HG03575 (cell line): ENCODE data around the gene MCC.
"Not testable (repeated sequence)": the region's sequence is repeated elsewhere in the genome, so short reads cannot be mapped to it uniquely, and the experiment has no call there.

ENCODE experiments used
- ATAC-seq: cut with Tn5 transposase; IDR thresholded peaks from one replicate; pipeline ENCODE4 v1.9.1; 2021; ENCODE audit not compliant: unreplicated experiment, insufficient number of reproducible peaks, low FRiP score; ENCODE audit errors: extremely low read depth

The MCC gene

DNA sequence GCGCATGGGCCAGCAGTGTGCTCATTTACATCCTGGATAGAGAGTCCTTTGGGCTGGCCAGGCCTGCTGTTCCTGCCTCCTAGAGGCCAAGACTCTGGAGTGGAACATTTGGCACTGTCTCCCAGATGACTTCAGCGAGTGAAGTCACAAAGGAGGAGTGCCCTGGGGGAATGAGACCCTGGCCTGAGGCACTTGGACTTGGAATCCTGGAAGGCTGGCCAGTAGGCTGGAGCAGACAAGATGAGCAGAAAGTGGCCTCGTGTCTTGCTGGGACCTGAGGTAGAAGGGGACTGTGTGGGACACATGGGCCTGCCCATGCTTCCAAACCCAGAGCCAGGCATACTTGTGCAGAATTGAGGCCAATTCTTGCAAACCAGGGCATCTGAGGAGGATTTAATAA, 53.4 kb downstream of the MCC start, which contains the start of gene TSSK1B:
TSSK1B (minus strand) TSS at position 101 of the 400 bp plus-strand sequence. CDS start 150 bp downstream, outside the sequence.
- no peak for ATAC-seq

DNA sequence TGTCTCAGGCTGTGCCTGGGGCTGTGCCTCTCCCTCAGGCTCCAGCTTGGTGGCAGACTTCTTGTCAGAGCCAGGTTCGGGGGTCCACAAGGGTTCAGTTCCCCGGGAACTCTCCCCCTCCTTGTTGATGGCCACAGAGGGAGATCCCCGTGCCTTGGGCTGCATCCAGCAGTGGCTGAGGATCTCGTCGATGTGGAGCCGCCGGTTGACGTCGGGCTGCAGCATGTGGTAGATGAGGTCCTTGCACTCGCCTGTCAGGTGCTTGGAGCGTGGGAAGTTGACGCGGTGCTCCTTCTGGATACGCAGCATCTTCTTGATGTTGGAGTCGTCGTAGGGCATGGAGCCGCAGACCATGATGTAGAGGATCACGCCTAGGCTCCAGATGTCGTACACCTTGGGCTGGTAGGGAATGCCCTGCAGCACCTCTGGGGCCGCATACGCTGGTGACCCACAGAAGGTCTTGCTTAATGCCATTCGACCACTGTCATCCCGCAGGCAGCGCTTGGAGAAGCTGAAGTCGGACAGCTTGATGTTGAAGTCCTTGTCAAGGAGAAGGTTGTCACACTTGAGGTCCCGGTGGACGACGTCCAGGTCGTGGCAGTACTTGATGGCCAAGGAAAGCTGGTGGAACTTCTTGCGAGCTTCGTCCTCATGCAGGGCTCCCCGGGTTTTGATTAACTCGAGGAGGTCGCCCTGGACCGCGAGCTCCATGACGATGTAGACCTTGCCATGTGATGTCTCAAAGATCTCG, 54.2 kb downstream of the MCC start:
- no peak for ATAC-seq

DNA sequence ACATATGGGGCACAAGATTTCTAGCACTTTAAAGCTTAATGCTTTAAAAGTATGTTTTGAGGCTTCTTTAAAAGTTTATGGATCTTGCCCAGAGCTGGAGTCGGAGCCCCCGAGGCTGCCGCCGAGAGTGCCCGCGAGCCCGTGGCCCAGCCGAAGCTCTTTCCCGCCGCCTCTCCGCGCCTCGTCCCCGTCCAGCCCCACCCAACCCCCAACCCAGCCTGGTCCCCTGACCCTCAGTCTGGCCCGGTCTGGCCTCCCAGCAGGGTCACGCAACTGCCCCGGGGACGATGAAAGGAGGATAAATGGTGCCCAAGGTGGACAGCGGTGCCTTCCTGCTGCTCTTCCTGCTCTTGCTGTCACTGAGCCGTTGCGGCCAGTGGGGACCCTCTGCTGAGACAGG, 55.2 kb downstream of the MCC start:
- no peak for ATAC-seq

DNA sequence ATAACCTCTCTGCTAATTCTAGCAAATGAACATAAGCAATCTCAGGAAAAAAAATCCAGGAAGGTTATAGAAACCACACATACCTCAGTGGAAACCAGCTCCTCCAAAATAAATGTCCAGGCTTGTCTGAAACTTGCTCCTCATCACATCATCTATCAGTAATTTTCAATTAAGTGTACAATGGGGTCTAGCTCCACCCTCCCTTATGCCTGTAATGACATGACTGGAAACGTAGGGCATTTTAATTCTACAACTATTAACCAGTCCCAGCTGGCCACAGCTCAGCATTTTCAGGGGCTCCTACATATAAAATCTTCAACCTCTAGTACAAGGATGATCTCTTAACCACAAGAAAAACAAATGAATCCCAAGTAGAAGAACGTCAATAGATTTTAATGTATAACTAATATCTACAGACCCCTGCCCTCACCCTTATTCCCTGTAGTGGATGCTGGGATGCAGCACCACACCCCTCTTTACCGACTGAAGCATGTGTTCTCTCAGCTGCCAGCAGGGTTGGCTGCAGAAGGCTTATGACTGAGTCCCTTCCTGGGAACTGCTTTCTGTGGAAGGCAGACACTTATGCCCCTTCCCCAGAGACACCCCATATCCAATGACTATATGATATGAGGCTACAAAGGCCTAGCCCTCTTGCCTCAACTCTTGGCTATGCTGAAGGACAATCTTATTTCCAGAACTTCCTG, 60.2 kb downstream of the MCC start:
- ATAC-seq = no peak

DNA sequence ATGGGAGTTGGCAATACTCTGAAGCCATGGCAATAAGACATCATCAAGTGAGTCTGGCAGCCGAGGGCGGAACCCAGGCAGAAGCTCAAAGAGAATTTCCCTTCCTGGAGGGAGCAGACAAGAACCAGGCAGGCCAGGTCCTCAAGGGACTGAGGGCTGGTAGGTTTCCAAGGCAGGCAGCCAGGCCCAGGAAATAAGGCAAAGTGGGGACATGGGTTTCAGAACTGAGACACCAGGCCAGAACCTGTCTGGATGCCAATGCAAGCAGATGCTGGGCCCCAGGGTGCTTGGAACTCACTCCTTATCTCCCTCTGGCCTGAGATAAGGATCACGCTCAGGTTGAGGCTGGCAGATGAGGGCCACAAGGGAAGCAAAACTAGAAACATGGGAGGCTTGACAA, 62.3 kb downstream of the MCC start:
- no peak for ATAC-seq

DNA sequence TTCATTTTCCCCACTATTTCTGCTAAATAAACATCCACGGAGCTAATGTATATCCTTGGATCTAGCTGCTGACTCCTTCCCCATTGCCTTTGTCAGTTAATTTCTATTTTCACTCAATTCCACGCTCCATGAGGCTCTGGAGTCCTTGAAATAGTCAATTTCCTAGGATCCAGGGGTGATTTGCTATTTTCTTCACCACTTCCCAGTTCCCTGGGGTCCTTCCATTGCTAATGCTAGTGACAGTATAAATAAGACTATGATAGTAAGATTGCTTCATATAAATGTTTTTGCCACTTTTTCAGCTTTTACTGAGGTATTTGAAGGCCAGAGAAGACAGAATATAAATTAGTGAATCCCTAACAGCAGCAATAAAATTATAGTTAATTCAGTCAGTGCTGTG, 66.6 kb downstream of the MCC start:
- ATAC-seq = no peak

DNA sequence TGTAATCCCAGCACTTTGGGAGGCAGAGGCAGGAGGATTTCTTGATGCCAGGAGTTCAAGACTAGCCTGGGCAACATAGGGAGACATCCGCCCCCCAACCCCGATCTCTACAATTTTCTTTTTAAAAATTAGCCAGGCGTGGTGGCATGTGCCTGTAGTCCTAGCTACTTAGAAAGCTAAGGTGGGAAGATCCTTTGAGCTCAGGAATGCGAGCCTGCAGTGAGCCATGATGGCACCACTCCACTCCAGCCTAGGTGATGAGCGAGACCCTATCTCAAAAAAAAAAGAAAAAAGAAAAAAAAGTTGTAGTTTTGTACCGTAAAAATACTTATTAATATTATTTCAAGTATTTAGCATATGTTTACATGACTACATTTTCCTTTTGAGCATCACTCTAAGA, 82.7 kb downstream of the MCC start:
- ATAC-seq = no peak

DNA sequence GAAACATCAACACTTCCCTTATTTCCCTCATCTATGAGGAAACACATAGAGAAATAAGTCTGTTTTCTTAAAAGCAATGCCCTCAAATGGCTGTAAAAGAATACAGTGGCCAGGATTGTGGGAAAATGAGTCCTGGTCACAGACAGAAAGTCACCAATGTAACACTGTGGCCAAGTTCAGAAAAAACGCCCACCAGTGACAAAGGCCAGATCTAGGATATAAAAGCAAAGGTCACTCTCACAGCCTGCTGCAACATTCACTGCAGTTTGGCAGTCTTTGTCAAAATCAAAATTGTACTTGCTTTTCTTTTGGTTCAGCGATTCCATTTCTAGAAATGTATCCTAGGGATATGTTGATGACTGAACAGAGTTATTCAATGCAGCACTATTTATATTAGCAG, 84.0 kb downstream of the MCC start:
- no peak for ATAC-seq

DNA sequence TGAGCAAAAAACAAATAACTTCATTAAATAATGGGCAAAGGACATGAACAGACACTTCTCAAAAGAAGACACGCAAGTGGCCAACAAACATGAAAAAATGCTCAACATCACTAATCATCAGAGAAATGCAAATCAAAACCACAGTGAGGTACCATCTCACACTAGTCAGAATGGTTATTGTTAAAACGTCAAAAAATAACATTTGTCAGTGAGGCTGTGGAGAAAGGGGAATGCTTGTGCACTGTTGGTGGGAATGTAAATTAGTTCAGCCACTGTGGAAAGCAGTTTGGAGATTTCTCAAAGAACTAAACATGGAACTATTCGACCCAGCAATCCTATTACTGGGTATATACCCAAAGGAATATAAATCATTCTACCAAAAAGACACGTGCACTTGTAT, 90.3 kb downstream of the MCC start:
- ATAC-seq = not testable (repeated sequence)

DNA sequence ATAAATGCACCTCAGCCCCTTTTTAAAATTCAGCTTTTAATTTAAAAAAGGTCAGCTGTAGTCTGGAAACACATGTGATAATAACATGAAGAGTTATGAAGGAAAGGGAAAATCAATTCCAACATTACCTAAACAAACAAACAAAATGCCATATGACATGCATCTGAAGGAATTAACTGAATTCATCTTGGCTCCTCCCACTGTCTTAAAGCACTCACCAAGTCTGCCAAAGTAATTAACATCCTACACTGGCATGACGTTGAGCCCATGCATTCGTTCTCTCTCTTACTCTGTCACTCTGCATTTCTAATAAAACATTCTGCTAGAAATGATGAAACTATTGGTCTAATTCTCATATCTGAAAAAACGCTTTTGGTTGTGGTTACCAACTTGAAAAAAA, 91.2 kb downstream of the MCC start:
- no peak for ATAC-seq

DNA sequence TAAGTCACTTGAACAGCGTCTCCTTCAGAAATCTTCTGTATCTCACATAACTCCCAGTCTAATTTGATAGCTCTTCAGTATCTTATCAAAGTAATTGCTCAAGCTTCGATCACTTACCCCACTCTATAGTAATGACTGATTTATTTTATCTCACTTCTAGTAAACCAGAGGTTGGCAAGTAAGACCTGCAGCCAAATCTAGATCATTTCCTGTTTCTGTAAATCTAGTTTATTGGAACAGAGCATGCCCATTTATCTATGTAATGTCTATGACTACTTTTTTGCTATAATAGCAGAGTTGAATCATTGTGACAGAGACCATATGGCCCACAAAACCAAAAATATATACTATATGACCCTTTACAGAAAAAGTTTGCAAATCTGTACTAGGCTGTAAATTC, 93.6 kb downstream of the MCC start:
- ATAC-seq = no peak

DNA sequence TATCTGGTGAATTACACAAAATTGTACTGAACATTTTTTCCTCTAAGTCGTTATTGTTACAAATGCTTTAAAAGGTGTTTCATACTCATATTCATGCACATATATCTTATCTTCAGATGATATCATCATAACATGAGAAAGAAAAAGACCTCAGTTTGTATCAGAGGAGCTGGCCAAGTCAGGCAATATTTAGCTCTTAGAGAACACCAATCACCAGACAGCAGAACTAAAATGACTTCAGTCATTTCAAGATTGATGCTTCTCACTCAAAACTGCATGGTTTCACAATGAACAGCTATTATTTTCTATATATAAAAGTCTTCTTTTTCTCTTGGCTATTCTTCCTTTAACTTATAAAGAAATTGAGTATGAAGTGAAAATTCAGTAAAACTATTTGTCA, 98.0 kb downstream of the MCC start:
- ATAC-seq = no peak

DNA sequence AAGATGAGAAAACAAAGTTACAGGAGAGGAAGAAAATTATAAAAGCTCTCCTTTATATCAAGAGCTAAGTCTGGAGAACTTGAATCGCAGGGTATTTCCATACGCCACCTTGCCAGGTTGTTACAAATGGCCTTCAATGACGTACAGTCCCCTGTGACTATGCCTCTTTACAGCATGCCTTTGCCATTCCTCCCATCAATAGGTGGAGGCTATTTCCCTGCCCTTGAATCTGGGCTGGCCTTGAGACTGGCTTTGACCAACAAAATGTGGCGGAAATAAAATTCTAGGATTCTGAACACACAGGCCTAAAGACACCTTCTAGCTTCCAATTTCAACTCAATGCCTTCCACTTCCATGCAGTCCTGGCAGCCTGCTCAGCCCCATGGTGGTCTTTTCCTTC, 99.1 kb downstream of the MCC start:
- ATAC-seq = no peak

DNA sequence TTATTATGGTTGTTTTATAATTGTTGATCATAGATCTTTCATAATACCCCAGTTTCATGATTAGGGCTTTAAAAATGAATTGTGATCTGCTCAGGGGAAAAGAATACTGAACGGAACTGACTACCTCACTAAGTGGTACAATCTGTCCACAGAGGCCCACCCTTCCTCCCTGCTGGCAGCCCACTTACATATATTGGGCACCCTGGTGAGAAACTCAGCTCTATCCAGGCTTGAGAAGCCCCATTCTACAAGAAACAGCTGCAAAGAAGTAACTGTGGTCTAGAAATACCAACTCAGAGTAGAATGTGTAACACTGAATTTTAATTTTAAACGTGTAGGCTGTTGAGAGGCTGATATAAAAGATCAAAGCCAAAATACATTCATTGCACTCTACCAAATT, 100.4 kb downstream of the MCC start:
- ATAC-seq = no peak

DNA sequence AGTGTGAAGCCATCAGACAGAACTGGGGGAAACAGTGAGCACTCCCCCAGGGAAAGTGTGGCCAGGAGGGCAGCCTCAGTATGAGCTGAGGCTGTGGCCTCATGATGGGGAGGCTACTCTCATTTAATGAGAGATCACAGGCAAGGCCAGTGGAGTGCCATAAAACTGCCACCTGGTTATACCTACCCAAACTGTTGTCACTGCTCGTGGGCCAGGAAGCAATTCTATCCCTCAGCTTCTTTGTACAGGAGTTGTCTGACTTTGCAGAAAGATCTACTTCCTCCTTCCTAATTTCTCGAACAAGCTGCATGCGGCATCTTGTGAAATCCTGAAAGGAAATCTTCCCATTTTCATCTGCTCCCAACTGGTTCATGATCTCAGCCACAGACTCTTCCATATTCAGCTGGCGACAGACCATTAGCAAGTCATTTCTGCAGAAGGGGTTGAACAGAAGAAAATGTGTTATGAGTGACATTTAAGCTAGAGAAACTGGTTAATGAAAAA, 103.4 kb downstream of the MCC start:
- ATAC-seq = no peak

DNA sequence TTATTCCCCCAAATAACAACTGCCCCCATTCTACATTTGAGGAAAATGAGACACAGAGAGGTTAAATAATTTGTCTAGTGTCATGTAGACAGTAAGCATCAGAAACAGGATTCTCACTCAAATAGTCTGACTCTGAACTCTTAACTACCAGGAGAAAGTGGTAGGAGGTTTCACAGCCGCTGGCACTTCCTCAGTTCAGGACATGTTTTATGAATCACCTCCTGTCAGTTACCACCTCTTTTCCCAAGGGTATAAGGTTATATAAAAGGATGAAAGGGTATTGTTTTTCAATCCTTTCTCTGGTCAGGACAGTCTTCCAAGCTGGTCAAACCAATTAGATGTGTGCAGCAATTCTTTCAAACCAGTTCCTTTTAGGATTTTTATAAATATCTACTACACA, 105.5 kb downstream of the MCC start:
- no peak for ATAC-seq

DNA sequence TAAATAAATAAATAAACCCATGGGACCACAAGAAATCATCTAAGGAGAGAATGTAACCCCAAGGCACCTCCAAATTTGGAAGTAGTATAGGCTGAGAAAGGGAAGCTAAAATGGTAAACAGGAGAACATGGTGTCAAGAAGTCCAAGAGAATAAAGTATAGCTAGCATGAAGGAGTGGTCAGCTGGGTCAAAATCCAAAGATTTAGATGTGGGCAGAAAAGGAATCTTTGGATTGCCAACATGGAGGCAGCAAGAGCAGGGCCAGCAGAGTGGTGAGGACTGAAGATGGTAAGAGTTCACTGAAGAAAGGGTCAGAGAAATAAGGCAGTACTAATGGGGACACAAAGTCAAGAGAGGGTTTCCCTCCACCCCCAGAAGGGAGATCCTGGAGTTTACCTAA, 106.5 kb downstream of the MCC start:
- no peak for ATAC-seq

DNA sequence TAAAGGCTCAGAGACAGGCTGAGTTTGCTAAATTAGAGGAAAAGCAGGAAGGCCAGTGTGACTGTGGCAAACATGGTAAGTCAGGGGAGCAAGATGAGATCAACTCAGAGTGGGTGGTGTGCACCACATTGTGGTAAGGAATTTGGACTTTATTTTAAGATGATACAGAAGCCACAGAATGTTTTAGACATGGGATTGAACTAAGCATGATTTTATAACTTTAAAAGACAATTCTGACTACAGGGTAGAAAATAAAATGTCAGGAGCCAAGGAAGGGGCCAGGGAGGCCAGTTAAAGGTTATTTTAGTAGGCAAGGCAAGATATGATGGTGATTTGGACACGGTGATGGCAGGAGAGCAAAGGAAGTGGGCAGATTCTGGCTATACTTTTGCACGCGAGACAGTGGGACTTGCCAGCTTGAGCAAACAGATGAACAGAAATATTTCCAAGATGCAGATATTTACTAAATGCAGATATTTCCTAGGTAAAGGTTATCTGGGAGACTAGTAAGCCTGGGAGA, 107.4 kb downstream of the MCC start:
- no peak for ATAC-seq

DNA sequence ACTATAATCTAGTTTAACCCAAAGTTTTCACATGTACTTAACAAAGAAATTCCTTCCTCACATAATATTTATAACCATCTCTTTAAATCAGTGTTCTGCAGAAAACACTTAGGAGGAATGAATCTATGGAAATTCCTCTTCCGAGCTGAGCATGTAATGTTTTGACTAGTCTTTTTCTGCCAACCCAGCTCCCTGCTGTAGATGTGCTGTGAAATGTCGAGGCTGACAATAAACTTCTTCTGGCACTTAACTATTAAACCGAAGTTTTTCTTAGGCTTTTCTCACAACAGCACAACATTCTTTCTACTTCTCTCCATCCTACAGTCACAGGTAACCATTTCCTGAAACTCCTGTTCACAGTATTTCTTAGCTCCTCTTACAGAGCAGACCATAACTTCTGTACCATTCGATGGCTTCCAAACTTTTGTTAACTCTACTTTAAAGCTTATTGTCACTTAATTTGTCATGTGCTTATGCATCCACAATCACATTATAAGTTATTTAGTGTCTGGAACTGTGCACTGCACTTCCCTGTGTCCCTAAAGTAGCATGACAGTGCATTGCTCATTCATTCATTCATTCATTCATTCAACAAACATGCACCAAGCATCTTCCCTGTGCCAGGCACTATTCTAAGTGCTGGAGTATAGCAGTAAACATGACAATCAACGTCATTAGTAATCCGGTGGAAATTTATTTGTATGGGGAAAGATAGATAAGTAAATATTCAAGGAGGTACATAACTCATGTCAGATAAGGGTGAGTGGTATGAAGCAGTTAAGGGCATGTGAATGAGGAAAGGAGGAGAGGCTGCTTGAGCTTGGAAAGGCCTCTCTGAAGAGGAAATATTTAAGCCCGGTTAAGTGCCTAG, 108.1 kb downstream of the MCC start:
- no peak for ATAC-seq
